Esophagus (tissue), 2 donors: ENCODE measurements around the gene MNAT1. TPM values are rescaled to one million over a fixed set of nuclear protein-coding genes. Genes with fewer than 3 reads are reported as not detected.
"Not testable (repeated sequence)": the region's sequence is repeated elsewhere in the genome, so short reads cannot be mapped to it uniquely, and the experiment has no call there.

Experiments used
- H3K27ac ChIP-seq, 2 donors: one replicate each; pipeline ENCODE4 v1.5.1; 2013; ENCODE audit warnings: low read depth in 2 of 2, mild to moderate bottlenecking in 2 of 2, inconsistent platforms in 1 of 2, low read length in 1 of 2, moderate library complexity in 1 of 2
- H3K27me3 ChIP-seq, 2 donors: one replicate each; pipeline ENCODE4 v1.6.1; 2013; ENCODE audit warnings: low read length in 2 of 2, control low read depth in 1 of 2, mild to moderate bottlenecking in 1 of 2; ENCODE audit not compliant: insufficient read depth in 2 of 2, control insufficient read depth in 1 of 2
- H3K36me3 ChIP-seq, 2 donors: one replicate each; pipeline ENCODE4 v1.6.1; 2013; ENCODE audit warnings: low read length in 1 of 2; ENCODE audit not compliant: control insufficient read depth in 2 of 2, insufficient read depth in 2 of 2
- H3K4me1 ChIP-seq, 2 donors: one replicate each; pipeline ENCODE4 v1.6.1; 2013; ENCODE audit warnings: low read length in 1 of 2; ENCODE audit not compliant: control insufficient read depth in 2 of 2, insufficient read depth in 2 of 2
- H3K4me3 ChIP-seq, 2 donors: one replicate each; pipeline ENCODE4 v1.5.1; 2013; ENCODE audit warnings: low read length in 2 of 2, mild to moderate bottlenecking in 2 of 2, low read depth in 1 of 2, moderate library complexity in 1 of 2
- H3K9me3 ChIP-seq, 2 donors: one replicate each; pipeline ENCODE4 v1.6.1; 2013; ENCODE audit warnings: mild to moderate bottlenecking in 2 of 2, low read depth in 1 of 2, low read length in 1 of 2, moderate library complexity in 1 of 2; ENCODE audit not compliant: control insufficient read depth in 2 of 2, insufficient read depth in 1 of 2
- WGBS, 2 donors: extraction: QIAGEN DNeasy Blood & Tissue Kit; methylation state at CpG; one replicate each; pipeline ENCODE4 v1.1.7; 2013; 5-methylcytosine and 5-hydroxymethylcytosine counted together
- polyA plus RNA-seq, 2 donors: library from polyadenylated mRNA; stranded (reverse); fragments of 200-250 nt; gene quantifications; one replicate each; pipeline ENCODE4 v1.2.3, GENCODE V29; 2013
- donor health status: healthy with polysubstance abuse.
- donor health status: Bipolar disorder and iron deficiency.

The MNAT1 gene
- polyA plus RNA-seq, 2 donors, result 13.4 to 18.1 TPM

DNA sequence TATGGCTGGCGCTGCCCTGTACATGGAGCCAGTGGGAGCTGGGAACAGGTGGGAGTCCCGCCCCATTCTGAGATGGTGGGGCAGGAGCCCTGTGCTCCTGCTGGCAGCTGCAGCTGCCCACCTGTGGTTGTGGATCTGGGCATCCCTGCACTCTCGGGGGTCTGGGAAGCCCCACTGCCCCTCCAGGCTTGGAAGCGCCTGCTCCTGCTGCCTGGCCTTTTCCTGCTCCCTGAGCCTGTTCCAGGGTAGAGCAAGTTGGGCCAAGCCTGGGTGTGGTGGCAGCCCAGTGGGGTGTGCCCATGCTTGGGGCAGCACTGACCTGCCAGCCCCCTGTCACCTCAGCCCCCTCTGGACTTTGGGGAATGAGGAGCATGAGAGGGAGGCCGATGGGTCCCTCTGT is 104.0 kb downstream of the MNAT1 start:
- WGBS, 2 donors, result 97 to 98% methylated on average over 5 of the region's 5 CpGs
- no peaks in the 10 kb centered on the region for H3K4me1 ChIP-seq
- H3K4me3 ChIP-seq, result no peak overlapping the region
- peaks cover 3% of the 10 kb centered on the region in 2 donors for H3K9me3 ChIP-seq
- H3K27me3 ChIP-seq, result no peaks in the 10 kb centered on the region
- peaks cover 2 to 18% of the 10 kb centered on the region in 2 donors for H3K36me3 ChIP-seq
- H3K27ac ChIP-seq, result no peak overlapping the region

DNA sequence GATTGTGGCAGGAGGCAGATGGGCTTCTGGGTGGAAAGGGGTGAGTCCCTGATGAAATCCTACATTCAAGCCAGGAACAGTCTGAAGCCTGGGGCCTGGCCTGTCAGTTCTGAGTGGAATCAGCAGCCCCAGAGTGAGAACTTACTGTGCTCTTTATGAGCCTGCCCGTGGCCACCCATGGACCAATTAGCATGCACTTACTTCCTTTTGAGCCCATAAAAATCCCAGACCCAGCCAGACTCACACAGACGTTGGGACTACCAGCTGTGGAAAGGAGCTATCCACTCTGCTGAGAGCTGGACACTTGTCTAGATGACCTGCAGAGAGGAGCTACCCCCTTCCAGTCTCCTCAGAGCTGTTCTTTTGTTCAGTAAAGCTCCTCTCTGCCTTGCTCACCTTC is 104.5 kb downstream of the MNAT1 start:
- 85 to 88% methylated on average over 2 of the region's 2 CpGs for WGBS, 2 donors
- no peaks in the 10 kb centered on the region for H3K27me3 ChIP-seq
- no peak overlapping the region for H3K4me3 ChIP-seq
- no peak overlapping the region for H3K27ac ChIP-seq
- peaks cover 2 to 18% of the 10 kb centered on the region in 2 donors for H3K36me3 ChIP-seq
- H3K9me3 ChIP-seq, result peaks cover 3% of the 10 kb centered on the region in 2 donors
- no peaks in the 10 kb centered on the region for H3K4me1 ChIP-seq

DNA sequence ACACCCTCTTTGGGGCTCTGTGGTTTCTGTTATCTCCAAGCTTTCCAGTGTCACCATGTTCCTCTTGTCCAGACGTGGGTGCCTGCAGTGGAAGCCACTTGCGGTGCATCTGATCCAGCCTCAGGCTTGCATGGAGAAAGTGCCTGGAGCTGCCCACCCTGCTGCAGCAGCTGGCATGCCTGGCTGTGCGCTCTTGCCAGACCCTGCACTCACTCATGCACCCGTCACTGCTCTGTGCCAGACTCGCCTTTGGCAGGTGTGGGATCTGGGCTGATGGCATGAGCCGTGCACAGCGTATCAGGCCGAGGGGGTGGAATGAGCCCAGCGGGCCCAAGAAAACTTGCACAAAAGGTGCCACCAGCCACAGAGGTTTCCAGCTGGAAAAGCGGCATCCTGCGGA is 105.1 kb downstream of the MNAT1 start:
- 94 to 95% methylated on average over 11 of the region's 11 CpGs for WGBS, 2 donors
- H3K36me3 ChIP-seq, result peaks cover 2 to 18% of the 10 kb centered on the region in 2 donors

DNA sequence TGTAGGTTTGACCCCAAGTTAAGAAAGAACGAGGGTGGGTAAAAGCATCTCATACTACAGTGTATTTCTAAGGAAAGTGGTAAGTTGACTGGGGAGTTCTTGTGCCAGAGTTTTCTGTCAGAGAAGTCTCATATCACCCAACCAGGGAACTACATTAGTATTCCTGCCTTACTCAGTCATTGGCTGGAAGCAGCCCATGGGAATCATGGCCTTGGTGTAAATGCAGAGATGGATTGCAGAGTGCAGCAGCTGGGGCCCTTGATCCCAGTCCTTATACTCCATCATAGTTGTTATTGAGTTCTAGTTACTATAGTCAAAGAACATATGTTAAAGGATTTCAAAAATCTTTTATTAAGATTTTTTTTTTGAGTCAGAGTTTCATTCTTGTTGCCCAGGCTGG is 105.8 kb downstream of the MNAT1 start:
- H3K4me3 ChIP-seq, result no peak overlapping the region
- 90 to 93% methylated on average over 1 of the region's 1 CpG for whole genome bisulfite sequencing, 2 donors
- peaks cover 2 to 18% of the 10 kb centered on the region in 2 donors for H3K36me3 ChIP-seq
- H3K27ac ChIP-seq, result no peak overlapping the region
- peaks cover 3% of the 10 kb centered on the region in 2 donors for H3K9me3 ChIP-seq
- no peaks in the 10 kb centered on the region for H3K4me1 ChIP-seq
- H3K27me3 ChIP-seq, result no peaks in the 10 kb centered on the region

More for the DNA sequence above, 105.1 kb downstream of the MNAT1 start:
- Histone ChIP-seq H3K9me3 (peaks cover 3% of the 10 kb centered on the region in 2 donors), H3K27ac (no peak overlapping the region), H3K4me1 (no peaks in the 10 kb centered on the region), H3K27me3 (no peaks in the 10 kb centered on the region), H3K4me3 (no peak overlapping the region)

DNA sequence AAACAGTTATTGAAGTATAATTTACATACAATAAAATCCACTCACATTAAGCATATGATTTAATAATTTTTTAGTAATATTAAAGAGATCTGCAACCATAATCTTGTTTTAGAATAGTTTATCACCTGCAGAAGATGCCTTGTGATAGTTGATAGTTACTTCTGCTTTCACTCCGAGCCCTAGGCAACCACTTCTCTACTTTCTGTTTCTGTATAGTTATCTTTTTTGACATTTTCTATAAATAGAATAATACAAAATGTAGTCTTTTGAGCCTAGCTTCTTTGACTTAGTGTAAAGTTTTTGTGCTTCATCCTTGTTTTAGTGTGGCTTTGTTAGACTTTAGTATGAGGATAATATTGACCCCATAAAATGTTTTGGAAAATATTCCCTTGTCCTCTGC is 111.0 kb downstream of the MNAT1 start:
- Histone ChIP-seq H3K9me3 (no peaks in the 10 kb centered on the region), H3K4me1 (no peaks in the 10 kb centered on the region), H3K36me3 (no peaks in the 10 kb centered on the region), H3K27me3 (no peaks in the 10 kb centered on the region), H3K4me3 (no peak overlapping the region), H3K27ac (no peak overlapping the region)
- 44 to 78% methylated on average over 1 of the region's 1 CpG for WGBS, 2 donors

DNA sequence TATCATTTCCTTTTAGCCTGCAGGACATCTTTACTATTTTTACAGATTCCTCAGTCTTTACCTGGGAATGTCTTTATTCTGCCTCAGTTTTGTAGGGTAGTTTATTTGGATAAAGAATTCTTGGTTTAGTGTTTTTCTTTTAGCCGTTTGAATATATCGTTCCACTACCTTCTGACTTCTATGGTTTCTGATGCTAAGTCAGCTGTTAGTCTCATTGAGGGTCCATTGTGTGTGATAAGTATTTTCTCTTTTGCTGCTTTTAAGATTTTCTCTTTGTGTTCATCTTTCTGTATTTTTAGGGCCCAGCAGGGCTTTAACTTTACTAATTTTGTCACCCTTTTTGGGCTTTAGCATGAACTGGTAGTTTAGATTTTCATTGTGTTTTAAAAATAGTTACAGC is 113.5 kb downstream of the MNAT1 start:
- Histone ChIP-seq H3K9me3 (no peaks in the 10 kb centered on the region), H3K36me3 (no peaks in the 10 kb centered on the region), H3K4me3 (no peak overlapping the region), H3K4me1 (no peaks in the 10 kb centered on the region), H3K27ac (no peak overlapping the region), H3K27me3 (no peaks in the 10 kb centered on the region)
- 98% methylated on average over 2 of the region's 2 CpGs for WGBS, 2 donors

DNA sequence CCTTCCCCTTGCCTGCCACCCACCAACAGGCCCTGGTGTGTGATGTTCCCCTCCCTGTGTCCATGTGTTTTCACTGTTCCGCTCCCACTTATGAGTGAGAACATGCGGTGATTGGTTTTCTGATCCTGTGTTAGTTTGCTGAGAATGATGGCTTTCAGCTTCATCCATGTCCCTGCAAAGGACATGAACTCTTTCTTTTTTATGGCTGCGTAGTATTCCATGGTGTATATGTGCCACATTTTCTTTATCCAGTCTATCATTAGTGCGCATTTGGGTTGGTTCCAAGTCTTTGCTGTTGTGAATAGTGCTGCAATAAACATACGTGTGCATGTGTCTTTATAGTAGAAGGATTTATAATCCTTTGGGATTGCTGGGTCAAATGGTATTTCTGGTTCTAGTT is 117.1 kb downstream of the MNAT1 start:
- H3K4me1 ChIP-seq, H3K9me3 ChIP-seq, H3K27ac ChIP-seq, H3K4me3 ChIP-seq, H3K27me3 ChIP-seq, H3K36me3 ChIP-seq: not testable (repeated sequence)
- 97% methylated on average over 5 of the region's 5 CpGs for WGBS, 2 donors

DNA sequence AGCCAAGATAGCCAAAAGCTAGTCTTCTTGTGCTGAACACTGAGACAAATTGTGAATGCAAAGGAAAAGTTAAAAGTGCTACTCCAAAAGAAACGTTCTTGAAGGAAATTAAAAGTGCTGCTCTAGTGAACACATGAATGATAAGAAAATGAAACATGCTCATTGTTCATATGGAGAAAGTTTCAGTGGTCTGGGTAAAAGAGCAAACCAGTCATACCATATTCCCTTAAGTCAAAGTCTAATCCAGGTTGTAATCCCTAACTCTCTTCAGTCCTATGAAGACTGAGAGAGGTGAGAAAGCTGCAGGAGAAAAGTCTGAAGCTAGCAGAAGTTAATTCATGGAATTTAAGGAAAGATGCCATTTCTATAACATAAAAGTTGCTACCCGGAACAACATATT is 121.5 kb downstream of the MNAT1 start:
- H3K36me3 ChIP-seq, result peaks cover 0 to 7% of the 10 kb centered on the region in 2 donors
- H3K4me1 ChIP-seq, result no peaks in the 10 kb centered on the region
- H3K4me3 ChIP-seq, result no peak overlapping the region
- 86% methylated on average over 2 of the region's 2 CpGs for WGBS, 2 donors
- H3K9me3 ChIP-seq, result no peaks in the 10 kb centered on the region
- H3K27ac ChIP-seq, result no peak overlapping the region
- no peaks in the 10 kb centered on the region for H3K27me3 ChIP-seq

DNA sequence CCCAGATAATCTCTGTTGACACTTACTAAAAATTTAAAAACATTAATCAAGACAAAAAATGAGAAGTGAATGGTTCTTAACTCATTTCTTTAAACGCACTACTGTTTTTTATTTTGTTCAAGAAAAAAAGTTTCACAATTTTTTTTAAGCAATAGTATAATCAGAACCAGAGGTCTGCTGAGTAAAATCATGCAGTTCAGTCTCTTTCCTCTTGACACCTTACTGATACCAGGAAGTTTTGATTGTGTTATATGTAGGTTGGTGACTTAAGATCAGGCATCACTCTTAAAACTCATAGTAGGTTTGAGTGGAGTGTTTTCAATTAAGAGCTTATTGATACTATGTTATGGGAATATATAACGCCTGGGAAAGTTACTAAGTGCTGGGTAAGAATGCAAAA is 125.0 kb downstream of the MNAT1 start:
- H3K27ac ChIP-seq, result no peak overlapping the region
- WGBS, 2 donors, result 78 to 82% methylated on average over 2 of the region's 2 CpGs
- H3K4me3 ChIP-seq, result no peak overlapping the region
- H3K36me3 ChIP-seq, result peaks cover 0 to 5% of the 10 kb centered on the region in 2 donors
- no peaks in the 10 kb centered on the region for H3K9me3 ChIP-seq
- no peaks in the 10 kb centered on the region for H3K27me3 ChIP-seq
- no peaks in the 10 kb centered on the region for H3K4me1 ChIP-seq

DNA sequence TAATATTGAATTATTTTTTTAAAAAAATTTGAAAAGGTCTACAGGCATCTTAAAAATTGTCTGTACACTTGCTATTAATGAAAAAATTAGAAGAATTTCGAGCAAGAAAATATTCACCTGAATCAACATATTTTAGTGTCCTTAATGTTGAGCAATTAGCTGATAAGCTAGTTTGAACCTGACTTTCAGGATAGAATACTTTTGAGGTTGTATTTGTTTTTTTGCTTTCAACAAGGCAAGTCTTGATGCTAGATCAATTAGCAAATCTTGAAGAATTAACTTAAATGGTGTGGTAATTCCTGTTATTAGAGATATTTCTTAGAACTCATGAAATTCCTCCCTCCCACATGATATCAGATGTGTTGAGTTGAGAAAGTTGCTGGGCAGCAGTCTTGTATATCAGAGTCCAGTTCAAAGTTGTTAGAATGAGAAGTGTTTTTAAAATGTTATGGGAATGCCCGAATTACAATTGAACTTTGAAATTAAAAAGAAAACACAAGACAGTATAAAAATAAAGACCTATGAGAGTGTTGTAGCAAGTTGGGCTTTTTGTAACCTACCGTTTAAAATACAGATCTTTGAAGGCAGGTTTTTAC is 127.1 kb downstream of the MNAT1 start:
- Histone ChIP-seq H3K27me3 (no peaks in the 10 kb centered on the region), H3K4me3 (no peak overlapping the region), H3K4me1 (no peaks in the 10 kb centered on the region), H3K27ac (no peak overlapping the region), H3K36me3 (no peaks in the 10 kb centered on the region), H3K9me3 (no peaks in the 10 kb centered on the region)
- WGBS, 2 donors, result 49 to 55% methylated on average over 3 of the region's 3 CpGs
